ENCODE measurements around the gene AUTS2. TPM values are rescaled to one million over a fixed set of nuclear protein-coding genes. Genes with fewer than 3 reads are reported as not detected.

AUTS2 gene
- total RNA-seq, 2 experiments from 2014 or later = 2.4 to 3.0 TPM

DNA sequence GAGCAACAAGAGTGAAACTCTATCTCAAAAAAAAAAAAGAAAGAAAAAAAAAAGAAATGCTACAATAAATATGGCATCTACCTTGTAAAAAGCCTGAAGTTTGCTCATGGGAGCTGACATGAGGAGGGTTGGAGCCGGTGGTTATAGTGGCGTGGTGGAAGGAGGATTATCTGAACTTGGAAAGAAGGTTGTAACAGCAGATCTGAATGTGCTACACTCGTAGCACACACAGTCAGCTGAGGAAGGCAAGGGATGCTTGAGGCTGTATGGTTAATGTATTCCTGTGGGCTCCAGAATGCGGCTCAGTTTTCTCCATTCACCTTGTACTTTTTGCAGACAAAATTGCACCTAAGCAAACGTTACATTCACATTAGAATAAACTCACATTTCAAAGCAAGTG lies 1143.4 kb downstream of the AUTS2 start:
- peaks cover 4% of the 10 kb centered on the region for H3K4me1 Mint-ChIP-seq
- H3K4me3 Mint-ChIP-seq = no peak overlapping the region
- CTCF ChIA-PET = no interaction called here
- H3K9me3 Mint-ChIP-seq (ENCODE audit: low read depth) = no peaks in the 10 kb centered on the region
- H3K27me3 Mint-ChIP-seq = no peaks in the 10 kb centered on the region
- H3K27ac Mint-ChIP-seq = no peak overlapping the region
- DNase-seq = no peak
- POLR2A ChIA-PET = no interaction called here
- ATAC-seq = no peak
- intact Hi-C loops (cut with DNase I, micrococcal nuclease) = no loop called here
- no peaks in the 10 kb centered on the region for H3K36me3 Mint-ChIP-seq (ENCODE audit: low read depth)

DNA sequence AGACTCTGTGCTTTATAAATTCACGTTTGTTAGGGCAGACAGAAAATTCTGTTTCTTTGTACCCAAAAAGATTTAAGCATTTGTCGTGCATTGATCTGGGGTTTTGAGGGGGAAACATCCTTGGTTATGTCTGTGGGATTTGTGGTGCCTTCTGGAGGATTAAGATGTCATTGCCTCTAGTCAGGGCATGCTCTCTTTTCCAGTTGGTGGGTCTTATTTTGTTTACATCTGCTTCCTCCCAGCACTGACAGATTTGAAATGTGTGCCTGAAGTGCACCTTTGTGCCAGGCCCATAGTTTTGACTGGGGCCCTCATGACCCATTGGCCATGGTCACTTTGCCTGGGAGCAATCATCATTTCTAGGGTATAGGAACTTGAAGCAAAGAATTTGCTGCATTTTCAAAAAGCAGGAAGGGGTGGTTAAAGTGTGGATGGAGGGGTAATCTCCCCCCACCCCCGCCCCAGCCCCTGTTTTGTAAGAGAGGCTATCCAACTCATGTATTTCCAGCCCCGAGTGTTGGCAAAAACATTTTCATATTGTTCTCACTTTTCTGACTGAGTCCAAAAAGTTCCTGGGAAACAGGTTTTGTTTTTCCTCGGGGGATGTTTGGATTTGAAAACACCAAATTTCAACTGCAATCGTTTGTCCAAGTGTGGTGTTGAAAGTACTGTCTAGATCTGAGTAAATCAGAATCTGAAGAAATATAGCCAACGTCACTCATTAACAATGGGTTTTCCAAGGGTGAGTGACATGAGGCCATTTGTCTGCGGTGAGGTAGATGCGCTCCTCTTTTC lies 1145.5 kb downstream of the AUTS2 start:
- Mint-ChIP-seq H3K27me3 (no peaks in the 10 kb centered on the region), H3K27ac (no peak overlapping the region), H3K4me3 (no peak overlapping the region), H3K4me1 (no peaks in the 10 kb centered on the region), H3K9me3 (ENCODE audit: low read depth) (no peaks in the 10 kb centered on the region), H3K36me3 (ENCODE audit: low read depth) (no peaks in the 10 kb centered on the region)
- intact Hi-C loops (cut with DNase I, micrococcal nuclease) = no loop called here
- no peak for ATAC-seq
- POLR2A ChIA-PET = no interaction called here
- DNase-seq = no peak
- CTCF ChIA-PET = no interaction called here

DNA sequence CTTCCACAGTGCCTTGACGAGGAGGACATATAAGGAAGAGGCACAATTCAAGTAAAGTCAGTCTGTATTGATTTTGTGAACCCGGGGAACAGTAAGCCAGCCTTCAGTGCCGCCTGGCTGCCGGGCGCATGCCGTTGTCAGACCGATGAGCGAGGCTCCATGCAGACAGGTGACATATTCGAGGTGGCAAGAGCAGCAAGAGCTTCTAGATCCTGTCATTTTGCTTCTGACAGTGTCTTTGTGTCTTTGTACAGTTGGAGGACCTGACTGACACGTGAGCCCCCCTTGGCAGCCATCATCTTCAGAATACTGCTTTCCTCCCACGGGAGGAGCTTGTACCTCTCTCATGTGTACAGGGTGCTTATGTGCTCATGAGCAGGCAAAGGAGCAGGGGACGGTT lies 1146.2 kb downstream of the AUTS2 start:
- H3K27ac Mint-ChIP-seq = no peak overlapping the region

DNA sequence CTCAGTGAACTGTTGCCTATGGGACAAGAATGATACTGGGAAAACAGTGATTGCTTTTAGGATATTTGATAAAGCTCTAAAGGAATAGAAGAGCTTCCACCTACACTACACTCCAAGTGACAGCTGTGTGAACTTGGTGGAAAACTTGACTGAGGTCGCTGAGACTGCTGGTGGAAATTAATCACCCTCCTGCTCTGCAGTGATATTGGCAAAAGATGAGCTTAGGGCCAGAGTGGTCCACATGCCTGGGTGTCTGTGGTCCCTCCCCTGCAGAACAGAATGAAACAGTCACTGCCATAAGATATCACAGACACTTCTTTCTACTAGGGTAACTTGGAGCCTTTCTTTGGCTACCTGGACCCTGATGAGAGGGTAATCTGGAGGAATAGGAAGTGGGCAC lies 1151.6 kb downstream of the AUTS2 start:
- intact Hi-C loops (cut with DNase I, micrococcal nuclease) = no loop called here
- DNase-seq (no peak), ATAC-seq (no peak)
- Mint-ChIP-seq H3K4me3 (no peak overlapping the region), H3K27me3 (no peaks in the 10 kb centered on the region), H3K9me3 (ENCODE audit: low read depth) (no peaks in the 10 kb centered on the region), H3K36me3 (ENCODE audit: low read depth) (no peaks in the 10 kb centered on the region), H3K4me1 (no peaks in the 10 kb centered on the region), H3K27ac (no peak overlapping the region)
- CTCF ChIA-PET = interaction anchor here (1.2 kb wide), 1 partner anchor 10 kb away, joined by 5 read pairs; no protein-coding TSS in a partner anchor
- POLR2A ChIA-PET = interaction anchor here (0.6 kb wide), 1 partner anchor 218 kb away, joined by 4 read pairs; no protein-coding TSS in a partner anchor

More for the DNA sequence above, 1146.2 kb downstream of the AUTS2 start:
- Mint-ChIP-seq H3K36me3 (ENCODE audit: low read depth) (no peaks in the 10 kb centered on the region), H3K27me3 (no peaks in the 10 kb centered on the region), H3K9me3 (ENCODE audit: low read depth) (no peaks in the 10 kb centered on the region), H3K4me1 (no peaks in the 10 kb centered on the region), H3K4me3 (no peak overlapping the region)
- DNase-seq (no peak), ATAC-seq (no peak)
- POLR2A ChIA-PET = no interaction called here
- CTCF ChIA-PET = no interaction called here
- intact Hi-C loops (cut with DNase I, micrococcal nuclease) = no loop called here

DNA sequence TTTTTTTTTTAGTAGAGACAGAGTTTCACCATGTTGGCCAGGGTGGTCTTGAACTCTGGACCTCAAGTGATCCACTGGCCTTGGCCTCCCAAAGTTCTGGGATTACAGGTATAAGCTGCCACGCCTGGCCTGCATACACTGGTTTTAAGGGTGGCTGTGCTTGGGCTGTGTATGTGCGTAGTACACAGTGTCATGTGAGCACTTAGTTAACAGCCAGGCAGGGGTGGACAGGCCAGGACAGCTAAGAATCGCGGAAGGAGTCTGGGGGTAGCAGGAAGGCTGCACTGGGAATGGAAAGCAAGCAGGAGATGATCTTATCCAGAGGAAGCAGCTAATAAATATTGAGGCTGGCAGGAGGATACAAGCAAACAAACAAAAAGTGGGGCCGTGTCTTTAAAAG lies 1153.6 kb downstream of the AUTS2 start:
- no peaks in the 10 kb centered on the region for H3K27me3 Mint-ChIP-seq
- no peak overlapping the region for H3K4me3 Mint-ChIP-seq
- no peaks in the 10 kb centered on the region for H3K4me1 Mint-ChIP-seq
- no peak for ATAC-seq
- intact Hi-C loops (cut with DNase I, micrococcal nuclease) = no loop called here
- no peaks in the 10 kb centered on the region for H3K9me3 Mint-ChIP-seq (ENCODE audit: low read depth)
- no peaks in the 10 kb centered on the region for H3K36me3 Mint-ChIP-seq (ENCODE audit: low read depth)
- DNase-seq = no peak
- ChIA-PET CTCF (interaction anchor here (0.7 kb wide), 1 partner anchor 164 kb away, joined by 3 read pairs; no protein-coding TSS in a partner anchor), POLR2A (no interaction called here)
- H3K27ac Mint-ChIP-seq = no peak overlapping the region

DNA sequence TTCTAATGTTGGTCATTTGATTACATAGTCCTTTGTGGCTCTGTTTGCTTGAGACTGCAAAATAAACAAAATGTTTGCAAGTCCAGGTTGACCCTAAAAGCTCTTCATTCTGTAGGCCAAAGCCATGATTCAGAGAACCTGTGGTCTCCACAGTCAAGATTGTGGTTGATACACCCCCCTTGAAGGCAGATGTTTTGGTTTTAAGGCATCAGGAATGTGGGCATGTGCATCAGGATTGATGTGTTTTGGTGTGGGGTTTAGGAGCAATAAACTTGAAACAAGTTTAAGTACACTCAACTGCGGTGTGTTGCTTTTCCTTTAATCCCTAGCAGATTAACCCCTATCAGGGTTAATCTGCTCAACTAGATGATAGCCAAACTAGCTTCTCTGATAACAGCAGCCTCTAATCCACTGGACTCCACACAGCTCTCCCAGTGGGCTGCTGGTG lies 1154.5 kb downstream of the AUTS2 start:
- DNase-seq = no peak
- ChIA-PET POLR2A (no interaction called here), CTCF (interaction anchor here (0.7 kb wide), 1 partner anchor 165 kb away, joined by 3 read pairs; no protein-coding TSS in a partner anchor)
- no peaks in the 10 kb centered on the region for H3K4me1 Mint-ChIP-seq
- H3K27ac Mint-ChIP-seq = no peak overlapping the region
- no peak for ATAC-seq
- H3K36me3 Mint-ChIP-seq (ENCODE audit: low read depth) = no peaks in the 10 kb centered on the region
- no peaks in the 10 kb centered on the region for H3K9me3 Mint-ChIP-seq (ENCODE audit: low read depth)
- intact Hi-C loops (cut with DNase I, micrococcal nuclease) = no loop called here
- no peak overlapping the region for H3K4me3 Mint-ChIP-seq
- no peaks in the 10 kb centered on the region for H3K27me3 Mint-ChIP-seq

DNA sequence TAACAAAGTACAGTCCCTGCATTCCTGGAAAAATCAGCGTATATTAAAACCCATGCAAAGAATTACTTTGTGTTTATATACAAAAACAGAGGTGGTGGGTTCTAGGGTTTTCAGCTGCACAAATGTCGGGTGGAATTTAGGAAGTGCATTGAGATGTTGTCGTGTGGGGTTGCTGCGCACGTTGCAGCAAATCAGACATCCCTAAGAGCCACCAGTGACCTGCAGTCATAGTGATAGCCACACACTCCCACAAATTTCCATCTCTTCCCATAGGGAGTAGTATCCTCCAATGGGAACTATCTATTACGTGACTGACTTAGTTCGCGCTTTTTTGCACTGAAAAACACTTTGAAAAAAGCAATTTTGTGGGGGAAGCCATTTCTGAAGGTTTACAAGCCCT lies 1158.5 kb downstream of the AUTS2 start:
- ChIA-PET POLR2A (no interaction called here), CTCF (no interaction called here)
- Mint-ChIP-seq H3K27ac (no peak overlapping the region), H3K4me1 (peaks cover 1% of the 10 kb centered on the region), H3K27me3 (no peaks in the 10 kb centered on the region), H3K4me3 (no peak overlapping the region), H3K9me3 (ENCODE audit: low read depth) (no peaks in the 10 kb centered on the region), H3K36me3 (ENCODE audit: low read depth) (no peaks in the 10 kb centered on the region)
- DNase-seq (no peak), ATAC-seq (no peak)
- intact Hi-C loops (cut with DNase I, micrococcal nuclease) = no loop called here

DNA sequence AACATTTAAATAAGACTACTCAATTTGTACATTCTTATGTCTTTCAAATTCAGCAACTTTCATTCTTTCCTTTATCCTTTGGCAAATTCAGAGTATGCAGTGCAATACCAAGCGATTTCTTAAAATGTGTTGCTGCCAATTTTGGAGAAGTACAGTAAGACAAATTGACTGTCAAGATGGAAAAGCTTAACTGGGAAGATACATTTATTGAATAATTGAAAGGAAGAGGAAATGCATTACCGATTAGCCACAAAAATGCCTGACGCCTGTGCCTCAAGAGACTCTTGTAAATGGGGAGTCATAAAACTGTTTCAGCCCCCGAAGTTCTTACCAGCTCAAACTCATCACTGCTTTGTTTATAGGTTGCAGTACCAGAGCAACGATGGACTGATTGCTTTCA lies 1160.4 kb downstream of the AUTS2 start:
- Mint-ChIP-seq H3K36me3 (ENCODE audit: low read depth) (no peaks in the 10 kb centered on the region), H3K27me3 (no peaks in the 10 kb centered on the region), H3K27ac (no peak overlapping the region), H3K9me3 (ENCODE audit: low read depth) (no peaks in the 10 kb centered on the region), H3K4me3 (no peak overlapping the region), H3K4me1 (peaks cover 4% of the 10 kb centered on the region)
- DNase-seq = no peak
- POLR2A ChIA-PET = no interaction called here
- CTCF ChIA-PET = no interaction called here
- ATAC-seq = no peak
- intact Hi-C loops (cut with DNase I, micrococcal nuclease) = no loop called here

DNA sequence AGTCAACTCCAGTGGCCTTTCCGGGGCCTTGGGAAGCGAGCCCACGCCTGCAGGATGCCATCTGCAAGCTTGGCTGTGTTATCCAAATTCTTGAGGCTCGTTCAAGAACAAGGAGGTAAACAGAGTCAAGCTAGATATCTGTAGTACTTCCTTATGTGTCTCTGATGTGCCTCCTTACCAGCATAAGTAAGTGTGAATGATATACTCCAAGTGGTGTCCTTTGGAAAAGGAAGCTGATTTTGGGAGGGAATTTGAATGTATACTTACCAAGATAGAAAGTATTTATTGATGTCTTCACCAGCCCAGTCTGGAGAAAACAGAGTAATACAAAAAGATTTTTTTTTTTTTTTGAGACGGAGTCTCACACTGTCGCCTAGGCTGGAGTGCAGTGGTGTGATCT lies 1161.4 kb downstream of the AUTS2 start:
- ChIA-PET CTCF (no interaction called here), POLR2A (no interaction called here)
- no peak for DNase-seq
- no peaks in the 10 kb centered on the region for H3K9me3 Mint-ChIP-seq (ENCODE audit: low read depth)
- no peaks in the 10 kb centered on the region for H3K36me3 Mint-ChIP-seq (ENCODE audit: low read depth)
- no peak overlapping the region for H3K4me3 Mint-ChIP-seq
- peaks cover 4% of the 10 kb centered on the region for H3K4me1 Mint-ChIP-seq
- intact Hi-C loops (cut with DNase I, micrococcal nuclease) = no loop called here
- H3K27me3 Mint-ChIP-seq = no peaks in the 10 kb centered on the region
- no peak for ATAC-seq
- H3K27ac Mint-ChIP-seq = no peak overlapping the region

DNA sequence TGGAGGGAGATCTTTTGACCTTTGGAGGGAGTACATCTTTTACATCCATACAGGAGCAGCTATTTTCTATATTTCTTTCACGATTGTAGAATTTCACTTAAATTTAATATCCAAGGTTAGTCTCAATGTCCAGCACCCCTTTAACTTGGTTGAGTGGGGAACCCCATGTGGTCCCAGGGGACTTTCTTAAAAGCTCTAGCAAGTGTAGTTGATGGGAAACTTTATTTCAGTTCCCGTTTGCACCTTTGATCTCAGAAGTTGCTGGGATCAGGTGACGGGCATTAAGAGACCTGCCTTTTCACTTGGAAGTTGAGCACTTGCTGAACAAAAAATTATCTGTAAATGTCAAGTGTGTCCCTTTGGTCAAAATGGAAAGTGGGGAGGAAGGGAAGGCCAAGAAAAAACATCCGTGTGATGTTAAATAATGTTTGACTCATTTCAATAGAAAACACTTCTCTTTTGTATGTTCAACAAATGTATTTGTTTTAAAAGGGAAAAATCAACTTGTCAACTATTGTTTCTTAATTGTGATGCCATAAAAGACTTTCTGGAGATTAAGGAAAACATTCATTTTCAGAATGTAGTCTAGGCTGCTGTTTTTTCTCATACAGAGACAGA lies 1163.5 kb downstream of the AUTS2 start:
- ChIA-PET POLR2A (no interaction called here), CTCF (no interaction called here)
- DNase-seq = no peak
- Mint-ChIP-seq H3K27ac (no peak overlapping the region), H3K4me1 (peaks cover 7% of the 10 kb centered on the region), H3K4me3 (no peak overlapping the region), H3K9me3 (ENCODE audit: low read depth) (no peaks in the 10 kb centered on the region), H3K36me3 (ENCODE audit: low read depth) (no peaks in the 10 kb centered on the region), H3K27me3 (no peaks in the 10 kb centered on the region)
- intact Hi-C loops (cut with DNase I, micrococcal nuclease) = no loop called here
- ATAC-seq = no peak

DNA sequence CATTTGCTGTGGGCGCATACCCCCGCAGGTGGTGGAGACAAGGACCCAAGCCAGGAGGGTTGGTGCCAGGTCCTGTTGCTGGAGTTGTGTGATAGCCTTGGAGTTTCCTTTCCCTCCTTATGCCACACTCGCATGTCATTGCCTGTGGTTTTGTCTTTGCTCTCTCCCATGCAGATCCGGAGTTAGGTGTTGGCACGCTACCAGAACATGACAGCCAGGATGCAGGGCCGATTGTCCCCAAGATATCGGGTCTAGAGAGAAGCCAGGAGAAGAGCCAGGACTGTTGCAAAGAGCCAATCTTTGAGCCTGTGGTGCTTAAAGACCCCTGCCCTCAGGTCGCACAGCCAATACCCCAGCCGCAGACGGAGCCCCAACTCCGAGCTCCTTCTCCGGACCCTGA lies 1164.4 kb downstream of the AUTS2 start:
- H3K4me1 Mint-ChIP-seq = peaks cover 7% of the 10 kb centered on the region
- no peak for DNase-seq
- no peaks in the 10 kb centered on the region for H3K9me3 Mint-ChIP-seq (ENCODE audit: low read depth)
- no peak overlapping the region for H3K4me3 Mint-ChIP-seq
- H3K27me3 Mint-ChIP-seq = no peaks in the 10 kb centered on the region
- ATAC-seq = no peak
- POLR2A ChIA-PET = no interaction called here
- H3K27ac Mint-ChIP-seq = no peak overlapping the region
- no peaks in the 10 kb centered on the region for H3K36me3 Mint-ChIP-seq (ENCODE audit: low read depth)
- CTCF ChIA-PET = no interaction called here
- intact Hi-C loops (cut with DNase I, micrococcal nuclease) = no loop called here

DNA sequence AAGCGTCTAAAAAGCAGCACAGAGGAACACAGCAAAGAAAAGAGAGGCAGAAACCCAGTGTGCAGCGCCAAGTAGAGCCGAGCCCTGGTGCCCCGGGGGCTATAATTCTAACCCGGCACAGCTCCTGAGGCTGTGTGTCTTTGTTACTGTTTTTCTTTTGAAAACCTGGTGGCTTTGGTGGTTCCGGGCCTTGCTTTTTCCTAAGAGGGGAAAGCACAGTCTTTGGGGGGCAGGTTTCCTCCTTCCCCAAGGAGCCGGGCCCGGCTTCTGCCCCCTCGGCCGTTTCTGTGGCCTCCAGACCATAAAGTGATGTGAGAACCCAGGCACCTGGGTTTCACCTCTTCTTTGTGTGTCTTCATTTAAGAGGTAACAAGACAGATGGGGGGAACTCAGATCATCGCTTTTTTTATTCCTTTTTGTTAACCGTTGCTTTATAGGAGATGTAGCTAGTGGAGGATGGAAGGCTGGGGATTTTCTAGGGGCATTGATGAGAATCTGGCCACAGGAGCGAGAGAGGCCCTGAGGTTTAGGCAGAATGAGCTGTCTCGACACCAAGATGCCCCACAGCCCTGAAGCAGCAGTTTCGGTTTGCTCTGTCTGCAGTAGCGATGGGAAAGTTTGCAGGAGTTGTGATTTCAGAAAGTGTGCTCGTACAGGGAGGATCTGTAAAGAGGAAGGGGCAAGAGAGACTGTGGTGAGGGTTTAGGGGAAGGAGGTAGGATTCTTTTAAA lies 1165.9 kb downstream of the AUTS2 start:
- ATAC-seq (peak; percentile 90), DNase-seq (peak; percentile 48)
- no peaks in the 10 kb centered on the region for H3K36me3 Mint-ChIP-seq (ENCODE audit: low read depth)
- H3K27me3 Mint-ChIP-seq = no peaks in the 10 kb centered on the region
- CTCF ChIA-PET = no interaction called here
- intact Hi-C loops (cut with DNase I, micrococcal nuclease) = no loop called here
- no peaks in the 10 kb centered on the region for H3K9me3 Mint-ChIP-seq (ENCODE audit: low read depth)
- POLR2A ChIA-PET = no interaction called here
- H3K4me1 Mint-ChIP-seq = peaks cover 5% of the 10 kb centered on the region
- peak overlapping the region; percentile 61 for H3K4me3 Mint-ChIP-seq
- peak overlapping the region; percentile 11 for H3K27ac Mint-ChIP-seq
